Measurements from ENCODE around the gene SDCBP2. TPM values are rescaled to one million over a fixed set of nuclear protein-coding genes. Genes with fewer than 3 reads are reported as not detected.

SDCBP2 gene
- total and polyA plus RNA-seq, 2 of the 13 experiments (the other 11 are each of a cell fraction or from before 2014, with no cell fraction given): 1.2 to 2.4 TPM

DNA sequence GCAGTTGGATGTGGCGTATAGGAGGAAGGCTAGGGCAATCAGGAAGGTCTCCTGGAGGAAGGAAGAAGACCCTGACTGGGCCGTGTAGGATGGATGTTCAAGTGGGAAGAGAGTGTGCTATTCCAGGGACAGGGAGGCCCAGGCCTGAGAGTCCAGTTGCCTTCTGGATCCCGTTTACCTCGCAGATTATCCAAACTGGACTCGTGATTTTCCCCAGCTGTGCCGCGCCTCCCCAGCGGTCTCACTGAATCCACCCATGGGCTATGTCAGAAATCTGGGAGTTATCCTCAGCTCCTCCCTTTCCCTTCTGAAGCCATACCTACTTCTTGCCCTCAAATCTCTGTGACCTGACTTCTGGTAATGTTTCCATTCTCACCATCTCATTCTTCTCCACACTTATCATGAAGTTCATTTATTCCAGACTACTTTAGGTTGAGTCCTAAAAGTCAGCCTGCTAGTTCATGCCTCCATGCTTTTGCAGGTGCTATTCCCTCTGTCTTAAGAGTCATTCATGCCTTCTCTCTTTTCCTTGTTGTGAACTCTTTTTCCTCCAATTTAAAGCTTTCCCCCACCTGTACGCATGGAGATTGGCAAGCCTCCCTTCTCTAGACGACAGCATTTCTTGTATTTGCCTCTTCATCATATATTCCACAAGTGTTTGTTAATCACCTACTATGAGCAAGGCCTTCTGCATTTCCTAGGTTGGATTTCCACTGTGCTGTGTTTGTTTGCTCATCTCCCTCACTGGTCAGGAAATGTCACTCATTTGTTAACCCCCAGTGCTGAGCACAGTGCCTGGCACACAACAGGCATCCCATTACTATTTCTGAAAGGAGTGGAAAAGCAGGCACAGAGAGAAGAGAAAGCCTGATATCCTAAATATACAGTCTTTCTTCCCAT lies 2.7 kb downstream of the SDCBP2 start (continued):
- TF ChIP-seq ZMAT5 (CRISPR knock-in tag; IDR thresholded peaks at IDR 0.05; ENCODE audit: borderline replicate concordance, low read depth) (no peak), ZNF317 (CRISPR knock-in tag; IDR thresholded peaks at IDR 0.05) (no peak), ZNF431 (CRISPR knock-in tag; IDR thresholded peaks at IDR 0.05; ENCODE audit: borderline replicate concordance, low read depth) (peak; percentile 16; the same call in 1 of the 2 replicates), ZMAT3 (CRISPR knock-in tag; conservative IDR thresholded peaks at IDR 0.05) (no peak; the same call in 1 of the 2 replicates), FOXA1 (IDR thresholded peaks at IDR 0.05) (no peak), FOXA1 (CRISPR knock-in tag; IDR thresholded peaks at IDR 0.05) (0 out of 2 replicates have a peak, but pooled peaks have one; percentile 31), MED1 (CRISPR knock-in tag; IDR thresholded peaks at IDR 0.05) (peak; percentile 28; the same call in 1 of the 2 replicates), ZKSCAN1 (IDR thresholded peaks at IDR 0.05; ENCODE audit: low read length) (peak; percentile 81), NFKB2 (CRISPR knock-in tag; IDR thresholded peaks at IDR 0.05; ENCODE audit: borderline replicate concordance) (no peak), ZNF780A (CRISPR knock-in tag; IDR thresholded peaks at IDR 0.05) (no peak), GABPA (IDR thresholded peaks at IDR 0.05; ENCODE audit: low read depth, low read length) (no peak), GABPA (CRISPR knock-in tag; IDR thresholded peaks at IDR 0.05; ENCODE audit: low read depth) (no peak), RFX3 (CRISPR knock-in tag; IDR thresholded peaks at IDR 0.05) (no peak), TEAD3 (CRISPR knock-in tag; optimal IDR thresholded peaks at IDR 0.05; ENCODE audit: borderline replicate concordance) (no peak), PCBP1 (IDR thresholded peaks at IDR 0.05; ENCODE audit: borderline replicate concordance, low read depth, low read length) (no peak), CREM (IDR thresholded peaks at IDR 0.05) (no peak), CREM (CRISPR knock-in tag; IDR thresholded peaks at IDR 0.05) (no peak)
- TF ChIP-seq, protein P1, sequence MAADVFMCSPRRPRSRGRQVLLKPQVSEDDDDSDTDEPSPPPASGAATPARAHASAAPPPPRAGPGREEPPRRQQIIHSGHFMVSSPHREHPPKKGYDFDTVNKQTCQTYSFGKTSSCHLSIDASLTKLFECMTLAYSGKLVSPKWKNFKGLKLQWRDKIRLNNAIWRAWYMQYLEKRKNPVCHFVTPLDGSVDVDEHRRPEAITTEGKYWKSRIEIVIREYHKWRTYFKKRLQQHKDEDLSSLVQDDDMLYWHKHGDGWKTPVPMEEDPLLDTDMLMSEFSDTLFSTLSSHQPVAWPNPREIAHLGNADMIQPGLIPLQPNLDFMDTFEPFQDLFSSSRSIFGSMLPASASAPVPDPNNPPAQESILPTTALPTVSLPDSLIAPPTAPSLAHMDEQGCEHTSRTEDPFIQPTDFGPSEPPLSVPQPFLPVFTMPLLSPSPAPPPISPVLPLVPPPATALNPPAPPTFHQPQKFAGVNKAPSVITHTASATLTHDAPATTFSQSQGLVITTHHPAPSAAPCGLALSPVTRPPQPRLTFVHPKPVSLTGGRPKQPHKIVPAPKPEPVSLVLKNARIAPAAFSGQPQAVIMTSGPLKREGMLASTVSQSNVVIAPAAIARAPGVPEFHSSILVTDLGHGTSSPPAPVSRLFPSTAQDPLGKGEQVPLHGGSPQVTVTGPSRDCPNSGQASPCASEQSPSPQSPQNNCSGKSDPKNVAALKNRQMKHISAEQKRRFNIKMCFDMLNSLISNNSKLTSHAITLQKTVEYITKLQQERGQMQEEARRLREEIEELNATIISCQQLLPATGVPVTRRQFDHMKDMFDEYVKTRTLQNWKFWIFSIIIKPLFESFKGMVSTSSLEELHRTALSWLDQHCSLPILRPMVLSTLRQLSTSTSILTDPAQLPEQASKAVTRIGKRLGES (CRISPR knock-in tag; IDR thresholded peaks at IDR 0.05; ENCODE audit: borderline replicate concordance): no peak
- TF ChIP-seq, protein P2, sequence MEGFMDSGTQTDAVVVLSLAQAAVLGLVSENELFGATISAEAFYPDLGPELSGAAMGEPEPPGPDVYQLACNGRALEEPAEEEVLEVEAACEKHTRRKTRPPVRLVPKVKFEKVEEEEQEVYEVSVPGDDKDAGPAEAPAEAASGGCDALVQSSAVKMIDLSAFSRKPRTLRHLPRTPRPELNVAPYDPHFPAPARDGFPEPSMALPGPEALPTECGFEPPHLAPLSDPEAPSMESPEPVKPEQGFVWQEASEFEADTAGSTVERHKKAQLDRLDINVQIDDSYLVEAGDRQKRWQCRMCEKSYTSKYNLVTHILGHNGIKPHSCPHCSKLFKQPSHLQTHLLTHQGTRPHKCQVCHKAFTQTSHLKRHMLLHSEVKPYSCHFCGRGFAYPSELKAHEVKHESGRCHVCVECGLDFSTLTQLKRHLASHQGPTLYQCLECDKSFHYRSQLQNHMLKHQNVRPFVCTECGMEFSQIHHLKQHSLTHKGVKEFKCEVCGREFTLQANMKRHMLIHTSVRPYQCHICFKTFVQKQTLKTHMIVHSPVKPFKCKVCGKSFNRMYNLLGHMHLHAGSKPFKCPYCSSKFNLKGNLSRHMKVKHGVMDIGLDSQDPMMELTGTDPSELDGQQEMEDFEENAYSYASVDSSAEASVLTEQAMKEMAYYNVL (CRISPR knock-in tag; IDR thresholded peaks at IDR 0.05; ENCODE audit: borderline replicate concordance): no peak
- TF ChIP-seq, protein P3, sequence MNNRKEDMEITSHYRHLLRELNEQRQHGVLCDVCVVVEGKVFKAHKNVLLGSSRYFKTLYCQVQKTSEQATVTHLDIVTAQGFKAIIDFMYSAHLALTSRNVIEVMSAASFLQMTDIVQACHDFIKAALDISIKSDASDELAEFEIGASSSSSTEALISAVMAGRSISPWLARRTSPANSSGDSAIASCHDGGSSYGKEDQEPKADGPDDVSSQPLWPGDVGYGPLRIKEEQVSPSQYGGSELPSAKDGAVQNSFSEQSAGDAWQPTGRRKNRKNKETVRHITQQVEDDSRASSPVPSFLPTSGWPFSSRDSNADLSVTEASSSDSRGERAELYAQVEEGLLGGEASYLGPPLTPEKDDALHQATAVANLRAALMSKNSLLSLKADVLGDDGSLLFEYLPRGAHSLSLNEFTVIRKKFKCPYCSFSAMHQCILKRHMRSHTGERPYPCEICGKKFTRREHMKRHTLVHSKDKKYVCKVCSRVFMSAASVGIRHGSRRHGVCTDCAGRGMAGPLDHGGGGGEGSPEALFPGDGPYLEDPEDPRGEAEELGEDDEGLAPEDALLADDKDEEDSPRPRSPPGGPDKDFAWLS (CRISPR knock-in tag; IDR thresholded peaks at IDR 0.05; ENCODE audit: borderline replicate concordance): no peak
